Frontal cortex (tissue), 4 donors: ENCODE results near the gene EXOC4. TPM values are rescaled to one million over a fixed set of nuclear protein-coding genes. Genes with fewer than 3 reads are reported as not detected.

Experiments
- DNase-seq, 2 donors: peaks; one replicate each; pipeline ENCODE4 v3.0.0; 2012; ENCODE audit warnings: low spot score in 2 of 2
- FAIRE-seq: peaks from 2 replicates; lab custom pipeline; 2012; peaks lifted over from hg19 to GRCh38; lab: Jason Lieb, UNC
- total RNA-seq: library from RNA; depleted of rRNA; stranded (reverse); fragments of >200 nt; gene quantifications from one replicate; pipeline ENCODE4 v1.2.3, GENCODE V29; 2014
- donor health status: control.
- donor health status: control.
- donor health status: control.

Gene EXOC4
- total RNA-seq, 1 donor from 2014 or later: 286 TPM

GRCh38 chr7:133822868-133823552 is 570.1 kb downstream of the EXOC4 start:
- no peak for DNase-seq
- no peak for FAIRE-seq

DNA sequence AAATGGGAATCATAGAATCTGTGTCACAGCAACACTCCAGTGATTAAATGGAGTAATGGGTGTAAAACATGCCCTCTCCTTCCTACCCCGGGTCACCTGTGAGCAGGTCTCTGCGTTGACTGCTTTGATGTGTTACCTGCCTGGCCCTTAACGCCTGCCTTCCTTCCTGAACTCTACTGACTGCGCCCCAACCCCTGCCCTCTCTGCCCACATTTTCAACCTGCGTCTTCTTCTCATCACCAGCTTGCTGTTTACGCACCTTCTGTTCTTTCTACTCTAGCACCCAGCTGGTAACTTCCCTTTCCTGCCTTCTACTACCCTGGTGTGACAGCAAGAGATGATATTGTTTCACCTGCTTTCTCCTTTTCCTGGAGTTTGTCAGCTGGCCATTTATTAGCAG is 571.3 kb downstream of the EXOC4 start:
- no peak for DNase-seq
- FAIRE-seq: no peak

DNA sequence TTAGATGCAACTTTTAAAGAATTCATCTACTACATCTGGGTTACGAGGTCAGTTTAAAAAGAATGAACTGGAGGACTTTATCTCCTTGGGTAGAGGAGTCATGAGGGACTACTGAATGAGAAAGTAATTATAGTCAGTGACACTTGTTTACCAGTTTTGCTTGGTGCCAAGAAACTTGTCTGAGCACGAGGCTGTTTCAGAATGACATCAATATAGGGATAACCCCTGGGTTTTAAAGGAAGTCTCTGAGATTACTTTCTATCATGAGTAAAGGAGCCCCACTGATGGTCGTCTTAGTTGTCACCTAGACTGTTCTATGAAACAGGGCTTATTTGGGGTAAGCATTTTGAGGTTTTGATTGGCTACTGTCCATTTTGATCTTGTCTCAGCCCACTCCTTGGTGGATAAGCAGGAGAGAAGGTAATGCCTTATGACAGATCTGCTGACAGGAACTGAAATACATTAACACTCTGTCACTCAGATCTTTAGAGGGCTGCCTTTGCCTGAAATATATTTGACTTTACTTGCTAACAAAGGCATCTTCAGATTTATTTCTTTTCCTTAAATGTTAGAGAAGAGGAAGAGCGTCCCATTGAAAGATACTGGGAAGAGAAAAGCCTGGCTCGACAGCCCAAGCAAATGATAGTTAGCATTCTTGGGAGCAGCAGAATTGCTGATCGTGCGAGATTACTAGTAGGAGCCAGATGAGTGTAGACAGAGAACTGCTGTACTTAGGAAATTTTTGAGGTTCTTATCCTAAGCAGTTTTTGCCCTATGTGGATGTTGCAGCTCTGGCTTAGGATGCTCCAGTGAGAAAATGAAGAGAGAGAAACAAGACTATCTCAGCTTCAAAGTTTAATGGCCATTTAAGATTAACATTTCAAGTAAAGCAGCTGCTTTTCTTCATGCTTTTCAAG is 575.1 kb downstream of the EXOC4 start:
- no peak for DNase-seq
- no peak for FAIRE-seq

DNA sequence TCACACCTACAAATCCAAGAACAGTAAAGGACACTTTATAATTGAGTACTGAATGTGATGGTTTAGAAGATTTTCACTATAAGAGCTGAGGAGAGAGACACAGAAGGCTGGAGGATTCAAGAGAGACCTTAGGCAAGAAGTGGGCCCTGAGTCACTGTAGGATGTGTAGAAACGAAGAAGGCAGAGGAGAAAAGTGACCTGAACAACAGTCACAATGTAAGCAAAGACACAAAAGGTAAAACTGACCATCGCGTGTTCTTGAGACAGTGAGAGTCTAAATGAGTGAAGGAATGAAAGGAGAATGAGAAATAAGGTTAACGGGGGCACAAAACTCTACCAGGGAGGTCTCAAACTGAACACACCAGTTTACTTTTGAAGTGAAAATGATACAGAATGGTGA is 576.0 kb downstream of the EXOC4 start:
- FAIRE-seq: no peak
- no peak for DNase-seq

- no peak for DNase-seq
- FAIRE-seq: no peak
Observed at GRCh38 chr7:133829336-133829897, 576.5 kb downstream of the EXOC4 start.

GRCh38 chr7:133830081-133830480 is 577.2 kb downstream of the EXOC4 start:
- FAIRE-seq (no peak), DNase-seq (no peak)

DNA sequence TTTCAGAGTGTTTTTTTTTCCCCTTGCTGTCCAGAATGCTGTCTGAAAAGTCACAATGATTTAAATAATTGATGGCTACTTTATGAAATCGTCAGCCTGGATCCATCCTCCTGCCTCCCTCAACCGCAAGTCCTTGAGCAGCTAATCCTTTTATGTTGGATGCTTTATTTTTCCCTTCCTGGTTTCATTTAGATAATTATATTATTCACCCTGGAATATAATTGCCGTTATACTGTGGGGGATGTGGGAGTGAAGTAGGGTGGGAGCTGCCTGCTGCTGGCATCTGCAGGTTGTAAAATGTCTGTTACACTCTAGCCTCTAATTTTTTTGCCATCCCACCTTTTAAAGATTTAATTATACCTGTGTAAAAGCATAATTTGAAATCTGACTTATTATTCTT is 583.8 kb downstream of the EXOC4 start:
- no peak for FAIRE-seq

DNA sequence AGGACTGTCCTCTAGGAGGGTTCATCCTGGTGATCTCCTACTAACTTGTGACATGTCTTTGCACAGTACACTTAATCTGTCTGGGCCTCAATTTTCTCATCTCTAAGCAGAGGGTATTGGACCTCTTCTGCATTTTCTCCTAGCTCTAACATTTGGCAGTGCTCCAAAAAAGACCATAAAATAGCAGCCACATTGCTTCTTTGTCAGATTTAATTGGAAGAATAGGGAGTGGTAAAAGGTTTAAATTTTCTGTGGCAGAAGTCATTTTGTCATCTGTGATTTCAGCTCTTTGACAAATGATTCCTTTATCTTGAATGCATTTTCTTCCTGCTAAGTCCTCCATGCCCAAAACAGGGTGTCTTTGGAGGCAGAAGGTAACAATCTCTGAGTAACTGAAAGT is 584.3 kb downstream of the EXOC4 start:
- FAIRE-seq (no peak), DNase-seq (no peak)

More for the DNA sequence above, 583.8 kb downstream of the EXOC4 start:
- DNase-seq: no peak

DNA sequence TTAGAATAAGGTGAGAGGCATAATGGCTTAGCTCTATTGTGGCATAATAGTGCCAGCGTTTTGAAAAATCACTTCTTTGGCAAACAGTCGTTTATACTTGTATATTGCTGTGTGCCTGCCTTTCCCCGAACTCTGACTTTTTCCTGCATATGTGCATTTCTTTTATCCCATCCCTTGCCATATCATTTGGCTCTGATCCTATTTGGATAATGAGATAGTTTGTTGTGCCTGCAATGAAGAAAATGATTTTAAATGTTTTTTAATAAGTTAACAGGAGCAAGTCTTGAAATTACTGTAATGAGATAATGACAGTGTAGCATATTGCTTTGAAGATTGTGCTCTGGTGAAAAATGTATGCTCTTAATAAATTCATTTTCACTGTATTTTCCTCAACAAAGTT is 586.2 kb downstream of the EXOC4 start:
- DNase-seq (no peak), FAIRE-seq (no peak)

- no peak for FAIRE-seq
- DNase-seq: no peak
Observed at GRCh38 chr7:133843341-133843740, 590.5 kb downstream of the EXOC4 start.

DNA sequence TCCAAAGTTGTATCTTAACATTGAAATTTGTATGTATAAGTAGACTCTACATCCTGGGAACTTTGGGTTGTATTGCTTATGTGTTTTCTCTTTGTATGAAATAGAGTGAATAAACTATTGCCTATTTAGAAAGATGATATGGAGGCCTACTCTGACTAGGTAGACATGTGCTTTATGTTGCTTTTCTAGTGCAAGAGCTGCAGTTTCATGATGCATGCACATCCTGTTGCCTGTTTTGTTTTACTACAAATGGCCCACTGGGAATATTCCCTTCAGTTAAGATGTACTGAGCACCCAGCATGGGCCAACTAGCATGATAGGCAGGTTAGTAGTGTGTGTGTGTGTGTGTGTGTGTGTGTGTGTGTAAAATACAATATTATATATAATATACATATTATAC is 592.1 kb downstream of the EXOC4 start:
- FAIRE-seq: no peak
- no peak for DNase-seq

GRCh38 chr7:133846203-133846945 is 593.5 kb downstream of the EXOC4 start:
- FAIRE-seq: no peak
- DNase-seq: no peak

- DNase-seq (no peak), FAIRE-seq (no peak)
Observed at GRCh38 chr7:133850497-133851280, 597.8 kb downstream of the EXOC4 start.

- FAIRE-seq: no peak
Observed at GRCh38 chr7:133851411-133851810, 598.5 kb downstream of the EXOC4 start.

GRCh38 chr7:133853706-133854276 is 600.9 kb downstream of the EXOC4 start:
- DNase-seq (no peak), FAIRE-seq (no peak)

More at GRCh38 chr7:133851411-133851810, 598.5 kb downstream of the EXOC4 start:
- no peak for DNase-seq

GRCh38 chr7:133854739-133855138 is 601.9 kb downstream of the EXOC4 start:
- FAIRE-seq (no peak), DNase-seq (no peak)

DNA sequence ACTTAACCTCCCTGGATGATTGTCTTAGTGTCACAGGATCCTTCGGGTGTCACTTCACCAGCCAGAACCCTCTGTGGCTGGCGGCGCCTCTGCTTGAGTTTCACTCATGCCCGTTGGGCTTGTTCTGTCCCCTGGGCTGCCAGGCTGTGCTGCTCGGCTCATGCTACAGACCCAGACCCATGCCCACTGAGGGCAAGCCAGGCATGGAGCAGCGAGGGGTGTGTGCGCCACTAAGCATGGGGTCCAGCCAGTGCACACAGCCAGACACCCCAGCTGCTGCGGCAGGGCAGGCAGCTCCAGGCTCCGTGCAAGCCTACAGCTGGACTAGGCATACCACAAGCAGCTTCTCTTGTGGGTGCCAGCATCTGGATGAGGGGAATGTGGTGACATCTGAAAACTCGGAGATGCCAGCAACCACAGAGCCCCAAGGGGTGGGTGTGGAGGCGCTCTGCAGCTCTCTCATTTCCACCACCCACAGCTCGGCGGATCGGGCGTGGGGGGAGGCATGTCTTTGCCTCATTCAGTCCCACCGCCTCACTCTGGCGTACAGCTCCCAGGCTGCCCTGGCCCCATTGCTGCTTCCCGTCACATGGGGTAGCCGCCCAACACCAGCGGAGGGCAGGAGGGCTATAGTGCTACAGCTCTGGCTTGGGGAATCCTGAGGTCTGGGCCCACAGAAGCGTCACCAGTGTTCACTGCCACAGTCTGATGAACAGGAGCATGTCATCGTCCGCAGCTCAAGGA is 604.7 kb downstream of the EXOC4 start:
- FAIRE-seq: no peak

GRCh38 chr7:133858311-133858710 is 605.4 kb downstream of the EXOC4 start:
- FAIRE-seq: no peak

More for the DNA sequence above, 604.7 kb downstream of the EXOC4 start:
- no peak for DNase-seq

More at GRCh38 chr7:133858311-133858710, 605.4 kb downstream of the EXOC4 start:
- no peak for DNase-seq
